Brain microvascular endothelial cell (primary cell): Measurements from ENCODE around the gene USP12.
"Not testable (repeated sequence)": the region's sequence is repeated elsewhere in the genome, so short reads cannot be mapped to it uniquely, and the experiment has no call there.

Experiments
- DNase-seq: peaks from one replicate; pipeline ENCODE4 v3.0.0-alpha.2; 2020
- H3K27ac ChIP-seq: fragments of 250-450 bp; sonication (Bioruptor Pico); 2 replicates; pipeline ENCODE4 v1.5.1; 2020; ENCODE audit warnings: mild to moderate bottlenecking, moderate library complexity
- H3K27me3 ChIP-seq: fragments of 250-450 bp; sonication (Bioruptor Pico); replicated peaks from 2 replicates; pipeline ENCODE4 v1.5.1; 2020; ENCODE audit warnings: mild to moderate bottlenecking
- H3K36me3 ChIP-seq: fragments of 250-450 bp; sonication (Bioruptor Pico); replicated peaks from 2 replicates; pipeline ENCODE4 v1.5.1; 2020; ENCODE audit warnings: mild to moderate bottlenecking
- H3K4me3 ChIP-seq: 2 replicates; pipeline ENCODE4 v1.5.1; 2011; ENCODE audit warnings: low read depth, mild to moderate bottlenecking, control low read depth, low read length, moderate library complexity
- in situ Hi-C: cut with HindIII; loops from 2 replicates; pipeline ENCODE4 v1.10.0; 2017; ENCODE audit warnings: low sequenced_read_pairs, low pct_ligation_motif_present
- TF ChIP-seq, protein P1 (sequence below): IDR thresholded peaks from 2 replicates; pipeline ENCODE4 v1.5.1; 2011; ENCODE audit warnings: low read depth, mild to moderate bottlenecking, moderate library complexity, low read length, control low read depth, inconsistent platforms; ENCODE audit errors: missing control alignments

The USP12 gene

DNA sequence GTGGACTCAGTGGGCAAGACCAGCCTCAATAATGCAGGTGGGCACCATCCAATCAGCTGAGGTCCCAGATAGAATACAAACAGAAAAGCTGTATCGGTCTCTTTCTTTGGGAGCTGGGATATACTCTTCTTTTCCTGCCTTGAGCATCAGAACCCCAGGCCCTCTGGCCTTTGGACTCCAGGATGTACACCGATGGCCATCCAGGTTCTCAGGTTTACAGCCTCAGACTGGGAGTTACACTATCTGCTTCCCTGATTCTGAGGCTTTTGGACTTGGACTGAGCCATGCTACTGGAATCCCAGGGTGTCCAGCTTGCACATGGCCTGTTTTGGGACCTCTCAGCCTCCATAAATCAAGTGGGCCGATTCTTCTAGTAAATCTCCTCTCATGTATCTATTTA, 27.6 kb upstream of the USP12 start:
- H3K36me3 ChIP-seq = no peaks in the 10 kb centered on the region
- in situ Hi-C loops = no loop called here
- H3K4me3 ChIP-seq = no peak overlapping the region
- H3K27ac ChIP-seq = no peak overlapping the region
- no peak for DNase-seq
- TF ChIP-seq, protein P1, sequence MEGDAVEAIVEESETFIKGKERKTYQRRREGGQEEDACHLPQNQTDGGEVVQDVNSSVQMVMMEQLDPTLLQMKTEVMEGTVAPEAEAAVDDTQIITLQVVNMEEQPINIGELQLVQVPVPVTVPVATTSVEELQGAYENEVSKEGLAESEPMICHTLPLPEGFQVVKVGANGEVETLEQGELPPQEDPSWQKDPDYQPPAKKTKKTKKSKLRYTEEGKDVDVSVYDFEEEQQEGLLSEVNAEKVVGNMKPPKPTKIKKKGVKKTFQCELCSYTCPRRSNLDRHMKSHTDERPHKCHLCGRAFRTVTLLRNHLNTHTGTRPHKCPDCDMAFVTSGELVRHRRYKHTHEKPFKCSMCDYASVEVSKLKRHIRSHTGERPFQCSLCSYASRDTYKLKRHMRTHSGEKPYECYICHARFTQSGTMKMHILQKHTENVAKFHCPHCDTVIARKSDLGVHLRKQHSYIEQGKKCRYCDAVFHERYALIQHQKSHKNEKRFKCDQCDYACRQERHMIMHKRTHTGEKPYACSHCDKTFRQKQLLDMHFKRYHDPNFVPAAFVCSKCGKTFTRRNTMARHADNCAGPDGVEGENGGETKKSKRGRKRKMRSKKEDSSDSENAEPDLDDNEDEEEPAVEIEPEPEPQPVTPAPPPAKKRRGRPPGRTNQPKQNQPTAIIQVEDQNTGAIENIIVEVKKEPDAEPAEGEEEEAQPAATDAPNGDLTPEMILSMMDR = no peak
- no peaks in the 10 kb centered on the region for H3K27me3 ChIP-seq

DNA sequence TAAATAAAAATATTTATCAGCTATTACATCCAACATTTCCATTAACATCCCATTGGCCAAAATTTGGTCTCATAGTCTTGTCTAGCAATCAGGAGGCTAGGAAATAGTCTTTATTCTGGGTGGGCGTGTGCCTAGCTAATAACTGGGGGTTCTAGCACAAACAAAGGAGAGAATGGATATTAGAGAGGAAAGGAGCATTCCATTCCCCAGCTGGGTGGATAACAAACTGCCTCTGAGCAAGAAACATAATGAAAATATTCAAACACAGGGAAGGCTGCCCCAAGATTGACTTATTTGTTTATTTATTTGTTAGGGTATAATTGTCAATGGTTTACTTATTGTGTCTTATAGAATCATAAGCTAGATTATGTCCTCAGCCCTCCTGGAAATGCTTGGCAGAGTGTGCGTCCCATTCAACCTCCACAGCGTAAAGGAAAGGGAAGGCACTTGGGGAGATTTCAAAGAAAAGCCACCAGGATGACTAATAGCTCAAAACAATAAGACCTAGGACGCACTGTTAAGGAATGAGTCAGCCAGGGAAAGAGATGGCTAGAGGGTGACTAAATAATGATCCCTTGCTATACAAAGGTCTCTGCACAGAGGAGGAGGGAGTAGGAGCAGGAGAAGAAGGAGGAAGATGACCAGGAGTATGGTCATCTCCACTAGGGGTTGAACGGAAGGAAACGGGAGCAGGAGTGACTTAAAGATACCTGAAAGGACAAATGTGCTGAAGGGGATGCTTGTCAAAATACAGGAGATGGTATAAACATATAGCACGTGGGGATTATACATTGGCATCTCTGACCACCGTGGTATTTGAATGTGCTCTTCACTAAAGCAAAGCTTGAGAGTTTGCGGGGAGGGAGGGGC, 23.5 kb upstream of the USP12 start:
- in situ Hi-C loops = no loop called here
- DNase-seq = peak; percentile 92
- H3K4me3 ChIP-seq = no peak overlapping the region
- no peaks in the 10 kb centered on the region for H3K27me3 ChIP-seq
- TF ChIP-seq, protein P1 = peak; percentile 2
- peak overlapping the region; percentile 62 for H3K27ac ChIP-seq
- H3K36me3 ChIP-seq = no peaks in the 10 kb centered on the region

DNA sequence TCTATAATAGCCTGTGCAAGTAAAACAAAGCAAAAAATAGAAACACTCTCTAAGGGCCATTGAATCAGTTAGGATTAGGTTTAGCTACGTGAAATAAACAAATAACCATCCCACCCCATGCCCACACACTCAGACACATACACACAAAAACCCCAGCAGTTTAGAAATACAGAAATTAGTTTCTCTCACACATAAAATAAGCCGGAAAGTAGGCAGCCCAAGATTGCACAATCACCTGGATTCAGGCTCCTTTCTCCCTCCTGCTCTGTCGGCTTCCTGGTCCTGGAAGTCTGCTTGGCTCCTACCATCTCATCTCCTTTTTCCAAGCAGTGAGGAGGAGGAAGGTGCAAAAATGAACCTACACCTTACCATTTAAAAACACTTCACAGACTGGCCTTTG, 22.6 kb upstream of the USP12 start:
- in situ Hi-C loops = no loop called here
- Histone ChIP-seq H3K27ac (no peak overlapping the region), H3K36me3 (no peaks in the 10 kb centered on the region), H3K4me3 (no peak overlapping the region), H3K27me3 (no peaks in the 10 kb centered on the region)
- TF ChIP-seq, protein P1 = no peak
- DNase-seq = no peak

DNA sequence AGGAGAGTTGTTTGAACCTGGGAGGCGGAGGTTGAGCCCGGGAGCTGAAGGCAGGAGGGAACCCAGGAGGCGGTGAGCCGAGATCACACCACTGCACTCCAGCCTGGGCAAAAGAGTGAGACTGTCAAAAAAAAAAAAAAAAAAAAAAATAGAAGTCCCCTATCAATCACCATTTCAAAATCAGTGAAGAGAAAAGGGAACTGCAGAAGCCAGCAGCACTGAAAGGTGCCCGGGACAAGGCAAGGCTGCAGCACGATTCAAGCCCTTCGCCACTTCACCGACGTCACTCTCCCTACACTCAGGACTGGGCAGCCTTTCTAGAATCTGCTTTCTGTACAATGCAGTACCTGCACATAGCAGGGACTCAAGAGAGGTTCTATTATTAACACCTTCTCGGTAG, 21.9 kb upstream of the USP12 start:
- Histone ChIP-seq H3K36me3 (no peaks in the 10 kb centered on the region), H3K4me3 (no peak overlapping the region), H3K27ac (no peak overlapping the region), H3K27me3 (no peaks in the 10 kb centered on the region)
- TF ChIP-seq, protein P1 = no peak
- in situ Hi-C loops = no loop called here
- no peak for DNase-seq

- TF ChIP-seq, protein P1 = no peak
- H3K27me3 ChIP-seq = no peaks in the 10 kb centered on the region
- H3K4me3 ChIP-seq = no peak overlapping the region
- in situ Hi-C loops = no loop called here
- H3K36me3 ChIP-seq = no peaks in the 10 kb centered on the region
- no peak for DNase-seq
- no peak overlapping the region for H3K27ac ChIP-seq
Observed at GRCh38 chr13:27192973-27193372, 21.4 kb upstream of the USP12 start.

GRCh38 chr13:27192367-27192766, 20.8 kb upstream of the USP12 start:
- H3K36me3 ChIP-seq, H3K27me3 ChIP-seq, DNase-seq, H3K27ac ChIP-seq, H3K4me3 ChIP-seq, in situ Hi-C loops: not testable (repeated sequence)
